ENCODE results near the gene MCF2L. TPM values are rescaled to one million over a fixed set of nuclear protein-coding genes. Genes with fewer than 3 reads are reported as not detected.

Gene MCF2L
- total and polyA plus RNA-seq, 10 of the 15 experiments (the other 5 are each of a cell fraction or from before 2014, with no cell fraction given) = 0.06 to 1.1 (median 0.21) TPM; not detected in 2

DNA sequence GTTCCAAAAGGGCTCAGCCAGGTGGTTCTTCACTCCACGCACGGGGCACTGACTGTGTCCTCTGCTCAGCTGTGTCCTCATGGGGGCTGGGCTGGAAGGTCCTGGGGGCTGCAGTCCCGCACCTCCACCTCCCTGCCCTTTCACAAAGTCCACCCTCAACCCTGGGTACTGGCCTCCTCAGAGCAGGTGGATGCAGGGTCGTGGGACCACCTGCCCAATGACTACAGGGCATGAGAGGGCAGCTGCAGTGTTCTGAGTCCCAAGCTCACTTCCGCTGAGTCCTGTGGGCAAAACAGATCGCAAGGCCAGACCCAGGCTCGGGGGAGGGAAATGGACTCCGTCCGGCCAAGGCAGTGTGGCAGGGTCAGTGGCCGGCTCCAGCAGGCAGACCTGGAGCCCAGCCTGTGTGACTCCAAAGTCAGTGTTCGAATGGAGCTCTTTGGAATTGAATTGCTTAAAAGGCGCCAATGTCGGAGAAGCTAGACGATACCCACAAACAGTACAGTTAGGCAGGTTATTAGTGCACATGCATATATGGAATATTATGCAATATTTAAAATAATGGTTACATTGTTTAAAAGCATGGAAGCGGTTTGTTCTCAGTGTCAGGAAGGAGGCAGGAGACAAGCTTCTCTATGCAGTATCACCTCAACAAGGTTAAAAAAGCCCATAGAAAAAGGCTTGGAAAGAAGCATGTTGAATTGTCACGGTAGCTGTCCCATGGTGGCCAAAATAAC lies 54.8 kb downstream of the MCF2L start (continued):
- TF ChIP-seq NKRF (conservative IDR thresholded peaks at IDR 0.05) = no peak
- no peak for TF ChIP-seq CBX3 (IDR thresholded peaks at IDR 0.05; ENCODE audit: borderline replicate concordance, low read depth)
- no peak for TF ChIP-seq ZNF622 (IDR thresholded peaks at IDR 0.05)
- no peak for TF ChIP-seq RFX5 (IDR thresholded peaks at IDR 0.05; ENCODE audit: low read depth, low read length)
- TF ChIP-seq GATAD2B (conservative IDR thresholded peaks at IDR 0.05; ENCODE audit: low read depth) = no peak

GRCh38 chr13:113024466-113024865 lies 55.5 kb downstream of the MCF2L start:
- no peaks in the 10 kb centered on the region for H4K20me1 ChIP-seq (ENCODE audit: control insufficient read depth, insufficient read depth)
- no peak for FAIRE-seq
- WGBS (ENCODE audit: insufficient coverage, insufficient replicate concordance, low lambda C conversion rate, missing lambda C conversion rate) = 54% methylated on average over 13 of the region's 13 CpGs
- intact Hi-C loops (cut with micrococcal nuclease; ENCODE audit: unreplicated experiment) = loop anchor here (10.0 kb wide), 1 partner anchor 370 kb away; no protein-coding TSS in a partner anchor
- ChIA-PET CTCF (no interaction called here), POLR2A (no interaction called here), SMC1A (ENCODE audit: uncharacterized antibody, unreplicated experiment) (no interaction called here), RAD21 (ENCODE audit: unreplicated experiment) (no interaction called here)
- no peaks in the 10 kb centered on the region for H3K9me3 ChIP-seq (replicated peaks; ENCODE audit: control insufficient read depth, insufficient read depth, low read length)
- H3K27ac ChIP-seq (ENCODE audit: control insufficient read depth, insufficient read depth) = no peak overlapping the region
- no peaks in the 10 kb centered on the region for H3K79me2 ChIP-seq (ENCODE audit: control insufficient read depth, insufficient read depth, low read length)
- H2AFZ ChIP-seq (ENCODE audit: control insufficient read depth, low read depth, low read length) = no peak overlapping the region
- H3K4me1 ChIP-seq (ENCODE audit: control insufficient read depth, insufficient read depth, low read length) = no peaks in the 10 kb centered on the region
- ATAC-seq = no peak
- in situ Hi-C loops (cut with MboI) = no loop called here
- no peaks in the 10 kb centered on the region; a peak in 2 of 4 replicates for H3K27me3 ChIP-seq (replicated peaks in 1 of 2; ENCODE audit: control insufficient read depth in 2 of 2, insufficient read depth in 2 of 2, low read length in 1 of 2)
- H3K36me3 ChIP-seq (ENCODE audit: control insufficient read depth in 2 of 2, insufficient read depth in 2 of 2, low read length in 1 of 2) = no peaks in the 10 kb centered on the region
- H3K4me3 ChIP-seq = no peak overlapping the region
- no peak overlapping the region for H3K4me2 ChIP-seq (ENCODE audit: control insufficient read depth, insufficient read depth)
- H3K9ac ChIP-seq (ENCODE audit: control insufficient read depth, insufficient read depth, low read length) = no peak overlapping the region
- BruUV-seq (replicated peaks) = no TSS peak
- no peak for DNase-seq (ENCODE audit: low read depth, low spot score)
- TF ChIP-seq, protein P1, sequence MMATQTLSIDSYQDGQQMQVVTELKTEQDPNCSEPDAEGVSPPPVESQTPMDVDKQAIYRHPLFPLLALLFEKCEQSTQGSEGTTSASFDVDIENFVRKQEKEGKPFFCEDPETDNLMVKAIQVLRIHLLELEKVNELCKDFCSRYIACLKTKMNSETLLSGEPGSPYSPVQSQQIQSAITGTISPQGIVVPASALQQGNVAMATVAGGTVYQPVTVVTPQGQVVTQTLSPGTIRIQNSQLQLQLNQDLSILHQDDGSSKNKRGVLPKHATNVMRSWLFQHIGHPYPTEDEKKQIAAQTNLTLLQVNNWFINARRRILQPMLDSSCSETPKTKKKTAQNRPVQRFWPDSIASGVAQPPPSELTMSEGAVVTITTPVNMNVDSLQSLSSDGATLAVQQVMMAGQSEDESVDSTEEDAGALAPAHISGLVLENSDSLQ (IDR thresholded peaks at IDR 0.05) = no peak
- TF ChIP-seq, protein P2, sequence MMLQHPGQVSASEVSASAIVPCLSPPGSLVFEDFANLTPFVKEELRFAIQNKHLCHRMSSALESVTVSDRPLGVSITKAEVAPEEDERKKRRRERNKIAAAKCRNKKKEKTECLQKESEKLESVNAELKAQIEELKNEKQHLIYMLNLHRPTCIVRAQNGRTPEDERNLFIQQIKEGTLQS (IDR thresholded peaks at IDR 0.05; ENCODE audit: borderline replicate concordance, extremely low read depth, low read depth, low read length) = no peak
- no peak for TF ChIP-seq KAT2A (conservative IDR thresholded peaks at IDR 0.05; ENCODE audit: control insufficient read depth, low read depth, low read length)
- no peak for TF ChIP-seq NFYB (IDR thresholded peaks at IDR 0.05; ENCODE audit: insufficient read depth, low read depth, low read length)
- TF ChIP-seq, protein P3, sequence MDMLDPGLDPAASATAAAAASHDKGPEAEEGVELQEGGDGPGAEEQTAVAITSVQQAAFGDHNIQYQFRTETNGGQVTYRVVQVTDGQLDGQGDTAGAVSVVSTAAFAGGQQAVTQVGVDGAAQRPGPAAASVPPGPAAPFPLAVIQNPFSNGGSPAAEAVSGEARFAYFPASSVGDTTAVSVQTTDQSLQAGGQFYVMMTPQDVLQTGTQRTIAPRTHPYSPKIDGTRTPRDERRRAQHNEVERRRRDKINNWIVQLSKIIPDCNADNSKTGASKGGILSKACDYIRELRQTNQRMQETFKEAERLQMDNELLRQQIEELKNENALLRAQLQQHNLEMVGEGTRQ (IDR thresholded peaks at IDR 0.05; ENCODE audit: borderline replicate concordance, low read depth, low read length) = no peak
- TF ChIP-seq BHLHE40 (IDR thresholded peaks at IDR 0.05; ENCODE audit: borderline replicate concordance in 1 of 2, low read depth in 2 of 2, low read length in 1 of 2) = no peak
- no peak for TF ChIP-seq EED (IDR thresholded peaks at IDR 0.05; ENCODE audit: low read depth)
- no peak for TF ChIP-seq CHD2 (IDR thresholded peaks at IDR 0.05; ENCODE audit: borderline replicate concordance, low read depth, low read length)
- TF ChIP-seq FOXM1 (IDR thresholded peaks at IDR 0.05; ENCODE audit: low read depth, low read length) = no peak
- TF ChIP-seq NR2F1 (conservative IDR thresholded peaks at IDR 0.05) = no peak
- TF ChIP-seq IKZF1 (conservative IDR thresholded peaks at IDR 0.05) = no peak
- no peak for TF ChIP-seq EGR1 (IDR thresholded peaks at IDR 0.05; ENCODE audit: borderline replicate concordance in 1 of 2, low read depth in 2 of 2, low read length in 2 of 2)
- no peak for TF ChIP-seq ZSCAN29 (IDR thresholded peaks at IDR 0.05)
- TF ChIP-seq EZH2 (IDR thresholded peaks at IDR 0.05; ENCODE audit: borderline replicate concordance, control insufficient read depth, low read depth, low read length) = no peak
